ENCODE data around the gene ELAVL1. TPM values are rescaled to one million over a fixed set of nuclear protein-coding genes. Genes with fewer than 3 reads are reported as not detected.

ELAVL1 gene
- total RNA-seq, 1 donor from 2014 or later: 55.1 TPM

DNA sequence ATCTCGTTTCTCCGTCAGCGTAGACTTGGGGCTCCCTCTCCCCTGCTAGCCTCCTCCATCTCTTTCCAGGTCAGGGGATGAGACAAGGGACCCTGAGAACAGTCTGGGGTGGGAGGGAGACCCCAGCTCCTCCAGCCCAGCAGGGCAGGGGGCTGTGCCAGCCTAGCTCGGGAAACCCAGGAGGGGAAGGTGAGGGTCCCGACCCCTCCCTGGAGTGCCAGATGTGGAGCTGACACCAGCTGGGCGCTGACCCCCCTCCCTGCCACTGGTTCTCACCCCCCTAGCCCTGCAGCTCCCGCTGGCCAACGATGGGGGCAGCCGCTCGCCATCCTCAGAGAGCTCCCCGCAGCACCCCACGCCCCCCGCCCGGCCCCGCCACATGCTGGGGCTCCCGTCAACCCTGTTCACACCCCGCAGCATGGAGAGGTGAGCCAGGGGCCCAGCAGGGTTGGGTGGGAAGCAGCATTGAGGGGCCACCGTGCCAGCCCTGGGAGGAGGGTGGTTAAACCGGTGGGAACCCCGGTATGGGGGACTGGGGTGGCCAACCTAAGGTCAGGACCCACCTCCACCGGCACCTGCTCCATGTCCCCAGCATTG is 95.9 kb downstream of the ELAVL1 start:
- no peak for DNase-seq (ENCODE audit: missing footprints)
- intact Hi-C loops (cut with DNase I): no loop called here
- no peak for ATAC-seq

DNA sequence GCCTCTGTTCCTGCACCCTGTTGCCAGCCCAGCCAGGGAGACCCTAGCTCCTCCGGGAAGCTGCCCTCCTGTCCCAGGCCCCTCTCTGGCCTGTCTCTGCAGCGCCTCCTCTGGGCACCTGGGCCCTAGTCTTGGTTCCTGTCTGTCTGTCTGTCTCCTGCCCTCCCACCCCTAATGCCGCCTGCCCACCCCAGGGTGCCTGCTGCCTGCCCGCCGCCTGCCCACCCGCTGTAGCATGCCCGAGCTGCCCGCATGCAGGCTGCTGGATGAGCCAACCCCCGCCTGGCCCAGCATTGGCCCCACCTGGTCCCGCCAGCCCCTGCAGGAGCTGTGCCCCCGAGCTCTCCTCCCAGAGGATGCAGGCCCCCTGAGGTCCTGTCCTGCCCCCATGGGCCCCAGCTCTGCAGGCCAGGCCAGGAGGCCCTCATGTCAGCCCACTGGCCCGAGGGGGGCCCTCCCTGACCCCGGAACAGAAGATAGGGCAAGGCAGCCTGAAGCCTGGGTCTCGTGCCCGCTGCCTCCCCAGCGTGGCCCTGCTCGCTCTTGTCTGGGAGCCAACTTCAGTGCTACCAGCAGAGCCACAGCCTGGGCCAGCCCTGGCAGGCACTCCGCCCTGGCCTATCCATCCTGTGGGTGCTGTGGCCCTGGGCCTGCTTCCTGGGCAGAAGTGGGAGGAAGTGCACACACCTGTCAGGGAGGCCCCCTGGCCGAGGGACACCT is 96.5 kb downstream of the ELAVL1 start:
- intact Hi-C loops (cut with DNase I): no loop called here
- no peak for DNase-seq (ENCODE audit: missing footprints)
- ATAC-seq: peak; percentile 5

Other genes starting within 250 kb of the ELAVL1 start
- not detected for gene CLEC4M, start 242.4 kb downstream of the ELAVL1 start, total RNA-seq
- 21.5 TPM for gene EVI5L, start 175.4 kb downstream of the ELAVL1 start, total RNA-seq
- not detected for gene PRR36, start 131.3 kb downstream of the ELAVL1 start, total RNA-seq
- gene LRRC8E, start 117.1 kb downstream of the ELAVL1 start, total RNA-seq: 2.5 TPM
- 28.0 TPM for gene MAP2K7, start 101.8 kb downstream of the ELAVL1 start, total RNA-seq
- gene TGFBR3L, start 90.8 kb downstream of the ELAVL1 start, total RNA-seq: 7.2 TPM
- gene SNAPC2, start 85.3 kb downstream of the ELAVL1 start, total RNA-seq: 10.3 TPM
- 0.19 TPM for gene CTXN1, start 79.5 kb downstream of the ELAVL1 start, total RNA-seq
- gene TIMM44, start 62.0 kb downstream of the ELAVL1 start, total RNA-seq: 111 TPM
- gene CCL25, start 47.1 kb upstream of the ELAVL1 start, total RNA-seq: not detected
- gene FBN3, start 144.0 kb upstream of the ELAVL1 start, total RNA-seq: not detected
- gene CERS4, start 203.7 kb upstream of the ELAVL1 start, total RNA-seq: 21.4 TPM

Measured in Right ventricle myocardium inferior (tissue), 1 donor.